ENCODE results near the gene ANKRD39. TPM values are rescaled to one million over a fixed set of nuclear protein-coding genes. Genes with fewer than 3 reads are reported as not detected.

The ANKRD39 gene
- total RNA-seq, 1 donor from 2014 or later, result 23.4 TPM

DNA sequence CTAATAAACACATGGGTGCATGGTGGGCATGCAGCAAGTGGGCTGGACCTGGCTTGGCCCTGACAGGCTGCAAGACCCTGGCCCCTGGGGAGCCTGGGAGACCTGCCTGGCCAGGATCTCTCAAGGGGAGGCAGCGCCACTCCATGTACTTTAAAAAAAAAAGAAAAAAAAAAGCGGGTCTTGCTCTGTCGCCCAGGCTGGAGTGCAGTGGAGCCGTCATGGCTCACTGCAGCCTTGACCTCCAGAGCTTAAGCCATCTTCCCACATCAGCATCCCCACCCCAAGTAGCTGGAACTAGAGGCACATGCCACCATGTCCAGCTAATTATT lies 41.6 kb upstream of the ANKRD39 start:
- no peak for DNase-seq (ENCODE audit: low read depth, low spot score)
- TF ChIP-seq, protein P1, sequence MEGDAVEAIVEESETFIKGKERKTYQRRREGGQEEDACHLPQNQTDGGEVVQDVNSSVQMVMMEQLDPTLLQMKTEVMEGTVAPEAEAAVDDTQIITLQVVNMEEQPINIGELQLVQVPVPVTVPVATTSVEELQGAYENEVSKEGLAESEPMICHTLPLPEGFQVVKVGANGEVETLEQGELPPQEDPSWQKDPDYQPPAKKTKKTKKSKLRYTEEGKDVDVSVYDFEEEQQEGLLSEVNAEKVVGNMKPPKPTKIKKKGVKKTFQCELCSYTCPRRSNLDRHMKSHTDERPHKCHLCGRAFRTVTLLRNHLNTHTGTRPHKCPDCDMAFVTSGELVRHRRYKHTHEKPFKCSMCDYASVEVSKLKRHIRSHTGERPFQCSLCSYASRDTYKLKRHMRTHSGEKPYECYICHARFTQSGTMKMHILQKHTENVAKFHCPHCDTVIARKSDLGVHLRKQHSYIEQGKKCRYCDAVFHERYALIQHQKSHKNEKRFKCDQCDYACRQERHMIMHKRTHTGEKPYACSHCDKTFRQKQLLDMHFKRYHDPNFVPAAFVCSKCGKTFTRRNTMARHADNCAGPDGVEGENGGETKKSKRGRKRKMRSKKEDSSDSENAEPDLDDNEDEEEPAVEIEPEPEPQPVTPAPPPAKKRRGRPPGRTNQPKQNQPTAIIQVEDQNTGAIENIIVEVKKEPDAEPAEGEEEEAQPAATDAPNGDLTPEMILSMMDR (conservative IDR thresholded peaks at IDR 0.05), result no peak
- Mint-ChIP-seq H3K36me3 (ENCODE audit: low read depth) (no peaks in the 10 kb centered on the region), H3K4me1 (peaks cover 25% of the 10 kb centered on the region), H3K27me3 (ENCODE audit: low read depth) (no peaks in the 10 kb centered on the region), H3K27ac (ENCODE audit: unreplicated experiment) (no peak overlapping the region), H3K4me3 (no peak overlapping the region), H3K9me3 (no peaks in the 10 kb centered on the region)

DNA sequence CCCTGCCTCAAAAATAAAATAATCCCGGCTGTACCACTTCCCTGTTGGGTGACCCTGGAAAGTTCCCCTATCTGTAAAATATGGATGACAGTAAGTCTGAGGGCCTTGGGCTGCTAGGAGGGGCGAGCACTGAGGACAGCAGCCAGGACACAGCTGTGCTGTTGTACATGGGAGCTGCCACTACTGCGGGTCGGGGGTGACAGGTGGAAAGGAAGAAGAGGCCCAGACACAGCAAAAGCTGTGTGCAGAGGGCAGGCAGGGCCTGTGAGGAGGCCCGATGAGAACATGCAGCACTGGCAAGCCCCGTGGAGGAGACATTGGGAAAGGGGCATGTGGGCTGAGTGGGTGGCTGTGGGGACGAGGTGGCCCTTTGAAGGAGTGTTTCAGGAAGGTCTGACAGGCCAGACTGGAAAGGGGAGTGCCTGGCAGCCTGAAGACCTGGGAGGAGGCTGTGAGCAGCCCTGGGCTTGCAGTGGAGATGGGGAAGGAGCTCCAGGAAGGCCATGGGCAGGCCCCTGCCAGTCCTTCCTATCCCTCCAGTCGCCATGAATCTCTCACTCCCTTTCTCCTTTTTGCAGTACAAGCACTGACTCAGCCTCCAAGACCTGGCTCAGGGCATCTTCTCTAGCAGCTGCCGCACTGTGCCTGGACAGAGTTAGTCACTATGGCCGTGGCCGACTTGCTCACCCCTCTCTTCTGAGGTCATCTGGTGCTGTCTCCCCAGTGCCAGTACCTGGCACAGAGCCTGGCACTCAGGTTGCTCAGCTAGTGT lies 41.0 kb upstream of the ANKRD39 start:
- peaks cover 22% of the 10 kb centered on the region for H3K4me1 Mint-ChIP-seq
- H3K4me3 Mint-ChIP-seq, result no peak overlapping the region
- H3K27ac Mint-ChIP-seq (ENCODE audit: unreplicated experiment), result peak overlapping the region; percentile 57
- DNase-seq (ENCODE audit: low read depth, low spot score), result no peak
- H3K27me3 Mint-ChIP-seq (ENCODE audit: low read depth), result no peaks in the 10 kb centered on the region
- H3K9me3 Mint-ChIP-seq, result no peaks in the 10 kb centered on the region
- H3K36me3 Mint-ChIP-seq (ENCODE audit: low read depth), result no peaks in the 10 kb centered on the region
- TF ChIP-seq, protein P1 (conservative IDR thresholded peaks at IDR 0.05), result no peak

DNA sequence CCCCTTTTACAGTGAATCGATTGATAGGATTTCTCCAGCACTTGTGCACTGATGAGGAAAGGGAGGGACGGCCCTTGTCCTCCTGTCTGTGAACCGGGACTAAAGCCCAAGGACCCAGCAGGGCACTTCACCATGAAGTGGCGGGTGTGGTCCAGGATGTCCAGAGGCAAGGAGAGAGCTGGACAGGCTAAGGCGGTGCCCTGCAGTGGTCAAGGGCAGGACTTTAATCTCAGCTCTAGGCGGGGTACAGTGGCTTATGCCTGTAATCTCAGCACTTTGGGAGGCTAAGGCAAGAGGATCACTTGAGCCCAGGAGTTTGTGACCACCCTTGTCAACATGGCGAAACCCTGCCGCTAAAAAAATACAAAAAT lies 40.3 kb upstream of the ANKRD39 start:
- H3K27ac Mint-ChIP-seq (ENCODE audit: unreplicated experiment), result peak overlapping the region; percentile 63
- peaks cover 20% of the 10 kb centered on the region for H3K4me1 Mint-ChIP-seq
- TF ChIP-seq, protein P1 (conservative IDR thresholded peaks at IDR 0.05), result no peak
- H3K9me3 Mint-ChIP-seq, result no peaks in the 10 kb centered on the region
- no peaks in the 10 kb centered on the region for H3K36me3 Mint-ChIP-seq (ENCODE audit: low read depth)
- H3K27me3 Mint-ChIP-seq (ENCODE audit: low read depth), result no peaks in the 10 kb centered on the region
- H3K4me3 Mint-ChIP-seq, result no peak overlapping the region
- DNase-seq (ENCODE audit: low read depth, low spot score), result no peak

DNA sequence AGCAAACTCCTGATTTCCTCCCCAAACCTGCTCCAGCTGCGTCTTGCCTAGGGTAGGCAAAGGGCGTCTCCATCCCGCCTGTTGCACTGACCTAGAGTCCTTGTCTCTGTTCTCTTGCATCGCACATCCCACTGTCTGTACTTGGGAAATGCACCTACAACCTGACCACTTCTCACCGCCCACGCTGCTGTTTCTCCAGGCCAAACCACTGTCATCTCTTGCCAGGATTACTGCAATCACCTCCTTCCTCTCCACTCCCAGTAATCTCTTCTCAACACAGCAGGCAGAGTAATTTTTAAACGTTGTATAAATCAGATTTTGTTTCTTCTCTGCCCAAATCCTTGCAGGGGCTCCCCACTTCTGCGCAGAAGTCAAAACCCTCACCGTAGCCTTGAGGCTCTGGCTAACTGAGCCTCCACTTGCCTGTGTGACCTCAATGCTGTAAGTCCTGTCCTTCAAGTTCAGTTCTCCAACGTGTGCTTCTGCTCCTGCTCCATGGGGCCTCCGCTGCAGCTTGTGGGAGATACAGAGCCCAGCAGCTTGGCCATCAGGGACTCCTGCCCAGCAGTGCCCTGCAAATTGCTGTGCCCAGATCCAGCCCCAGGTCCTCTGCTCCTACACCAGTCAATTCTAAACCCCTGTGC lies 39.8 kb upstream of the ANKRD39 start:
- DNase-seq (ENCODE audit: low read depth, low spot score), result no peak
- Mint-ChIP-seq H3K4me1 (peaks cover 21% of the 10 kb centered on the region), H3K4me3 (no peak overlapping the region), H3K27ac (ENCODE audit: unreplicated experiment) (peak overlapping the region; percentile 63), H3K27me3 (ENCODE audit: low read depth) (no peaks in the 10 kb centered on the region), H3K36me3 (ENCODE audit: low read depth) (no peaks in the 10 kb centered on the region), H3K9me3 (no peaks in the 10 kb centered on the region)
- TF ChIP-seq, protein P1 (conservative IDR thresholded peaks at IDR 0.05), result no peak

DNA sequence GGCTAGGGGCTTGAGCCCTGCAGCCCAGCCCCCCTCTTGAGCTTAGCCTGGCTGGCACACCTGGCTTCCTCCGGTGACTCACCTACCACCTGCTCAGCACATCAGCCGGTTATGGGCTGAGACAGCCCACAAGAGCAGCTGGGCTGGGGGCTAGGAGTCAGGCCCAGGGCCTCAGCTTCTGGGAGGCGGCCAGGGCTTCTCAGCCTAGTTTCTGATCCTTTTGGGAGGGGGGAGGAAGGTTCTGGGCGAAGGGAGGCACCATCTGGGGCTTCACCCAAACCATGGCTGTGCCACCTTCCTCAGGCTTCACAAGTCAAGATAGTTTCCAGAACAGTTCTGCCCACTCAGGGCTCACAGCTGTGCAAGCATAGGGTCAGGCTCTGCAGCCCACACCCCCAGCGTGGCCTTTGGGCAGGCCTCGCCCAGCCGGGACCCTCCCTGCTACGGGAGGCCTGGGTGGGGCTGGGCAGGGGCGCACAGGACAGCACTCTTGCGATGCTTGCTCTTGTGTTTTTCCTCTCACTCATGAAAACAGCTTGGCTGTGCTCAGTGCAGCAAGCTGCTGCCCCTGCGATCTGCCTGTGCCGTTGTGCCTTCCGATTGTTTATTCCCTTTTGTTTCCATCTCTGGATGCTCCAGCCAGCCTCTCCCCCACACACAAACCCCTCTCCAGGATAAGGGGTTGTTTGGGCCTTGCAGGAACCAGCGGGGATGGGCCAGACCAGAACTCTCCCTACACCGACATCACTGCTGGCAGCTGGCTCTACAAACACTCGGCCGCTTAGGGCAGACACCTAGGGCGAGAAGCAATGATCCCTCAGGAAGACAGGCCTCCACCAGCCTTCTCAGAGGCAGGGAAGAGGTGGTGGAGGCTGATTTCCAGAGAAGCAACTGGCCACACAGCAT lies 38.2 kb upstream of the ANKRD39 start:
- DNase-seq (ENCODE audit: low read depth, low spot score), result no peak
- H3K4me1 Mint-ChIP-seq, result peaks cover 33% of the 10 kb centered on the region
- H3K4me3 Mint-ChIP-seq, result no peak overlapping the region
- TF ChIP-seq, protein P1 (conservative IDR thresholded peaks at IDR 0.05), result no peak
- no peaks in the 10 kb centered on the region for H3K36me3 Mint-ChIP-seq (ENCODE audit: low read depth)
- H3K27me3 Mint-ChIP-seq (ENCODE audit: low read depth), result no peaks in the 10 kb centered on the region
- no peak overlapping the region for H3K27ac Mint-ChIP-seq (ENCODE audit: unreplicated experiment)
- no peaks in the 10 kb centered on the region for H3K9me3 Mint-ChIP-seq
